Measurements from ENCODE around the gene KRT6B.

Gene KRT6B

DNA sequence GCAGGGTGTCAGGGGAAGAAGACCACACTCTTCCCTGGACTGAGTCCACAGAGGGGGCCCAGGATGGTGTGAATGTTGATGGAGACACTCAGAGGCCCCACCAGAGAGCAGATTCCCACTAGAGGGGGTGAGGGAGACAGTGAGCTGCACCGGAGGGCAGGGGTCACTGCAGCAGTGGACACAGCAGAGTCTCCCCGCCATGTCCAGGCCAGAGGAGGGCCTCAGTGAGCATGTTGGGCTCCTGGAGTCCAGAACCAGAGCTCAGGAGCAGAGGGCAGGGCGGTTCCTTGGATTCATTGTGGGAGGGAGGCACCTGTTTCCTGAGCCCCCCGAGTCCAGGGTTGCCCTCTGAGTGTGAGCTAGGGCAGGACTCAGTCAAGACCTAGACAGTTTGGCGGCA is 44.0 kb downstream of the KRT6B start:
- no peak for DNase-seq

DNA sequence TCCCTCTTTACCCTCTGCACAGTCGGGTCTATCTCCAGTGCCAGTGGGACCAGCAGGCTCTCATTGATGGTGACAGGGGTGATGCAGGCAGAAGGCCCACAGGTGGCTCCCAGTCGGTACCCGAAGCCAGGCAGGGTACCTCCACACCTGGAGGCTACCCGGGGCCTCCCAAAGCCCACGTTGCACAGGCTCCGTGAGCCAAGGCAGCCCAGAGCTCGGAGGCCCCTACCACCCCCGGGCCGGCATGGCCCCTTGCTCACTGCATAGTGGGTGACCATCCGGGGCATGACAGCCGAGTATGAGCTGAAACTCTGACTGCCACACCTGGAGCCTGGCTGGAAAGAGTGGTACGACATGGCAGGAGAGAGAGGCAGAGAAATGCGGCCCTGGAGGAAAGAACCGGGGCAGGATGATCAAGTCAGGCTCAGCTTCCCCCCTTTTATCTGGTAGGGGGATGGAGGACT is 46.0 kb downstream of the KRT6B start, which contains the start of gene KRT82:
TSS of gene KRT82 (minus strand) at position 414 of the 464 bp plus-strand sequence. CDS start at position 356, 58 bp downstream.
- no peak for DNase-seq

DNA sequence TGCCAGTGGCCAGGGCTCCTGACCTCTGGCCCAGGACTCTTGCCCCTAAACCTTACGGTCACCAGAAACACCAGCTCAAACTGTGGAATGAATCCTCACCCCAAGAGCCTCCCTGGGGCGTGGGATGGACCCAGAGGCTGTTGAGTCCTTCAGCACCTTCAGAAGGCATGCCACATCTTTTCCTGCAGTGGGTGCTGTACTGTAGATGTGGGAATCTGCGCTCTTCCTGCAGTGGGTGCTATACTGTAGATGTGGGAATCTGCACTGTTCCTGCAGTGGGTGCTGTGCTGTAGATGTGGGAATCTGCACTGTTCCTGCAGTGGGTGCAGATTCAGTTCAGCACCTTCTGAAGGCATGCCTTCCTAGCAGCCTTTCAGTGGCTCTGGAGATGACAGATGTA is 47.0 kb downstream of the KRT6B start:
- no peak for DNase-seq

DNA sequence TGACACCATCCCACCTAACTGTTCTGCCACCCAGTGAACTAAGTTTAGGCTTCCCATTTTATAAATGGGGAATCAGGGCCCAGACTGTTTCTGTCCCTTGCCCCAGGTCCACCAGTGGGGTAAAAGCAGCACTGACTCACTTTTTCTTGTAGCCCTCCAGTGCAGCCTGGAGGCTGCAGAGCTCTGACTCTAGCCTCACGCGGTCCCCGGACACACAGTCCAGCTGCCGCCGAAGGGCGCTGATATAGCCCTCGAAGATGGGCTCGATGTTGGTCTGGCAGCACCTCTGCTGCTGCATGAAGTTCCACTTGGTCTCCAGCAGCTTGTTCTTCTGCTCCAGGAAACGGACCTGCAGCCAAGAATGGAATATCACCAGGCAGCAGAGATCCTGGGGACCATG is 48.4 kb downstream of the KRT6B start:
- DNase-seq, result no peak

- DNase-seq, result no peak
These were observed 48.9 kb downstream of the KRT6B start for GRCh38 chr12:52402873-52403540.

- DNase-seq, result no peak
These were observed 49.6 kb downstream of the KRT6B start for GRCh38 chr12:52402377-52402776.

- no peak for DNase-seq
These were observed 50.0 kb downstream of the KRT6B start for GRCh38 chr12:52401926-52402325.

- DNase-seq, result no peak
These were observed 50.4 kb downstream of the KRT6B start for GRCh38 chr12:52401526-52401925.

DNA sequence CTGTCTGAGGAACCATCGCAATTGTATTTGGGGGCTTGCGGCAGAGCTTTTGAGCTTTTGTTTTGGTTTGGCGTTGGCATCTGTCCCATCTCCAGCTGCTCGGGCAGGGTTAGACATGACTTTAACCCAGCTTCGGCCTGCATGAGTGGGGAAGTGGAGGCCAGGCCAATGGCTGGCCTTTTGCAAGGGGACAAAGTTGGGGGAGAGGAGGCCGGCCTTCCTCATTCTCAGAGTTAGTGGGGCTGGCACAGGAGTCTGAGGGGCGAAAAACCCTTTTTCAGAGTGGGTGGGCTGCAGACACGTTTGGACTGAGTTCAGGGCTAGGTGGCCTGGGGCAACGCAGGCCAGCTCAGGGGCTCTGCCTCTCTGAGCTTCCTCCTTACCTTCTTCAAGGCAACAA is 51.0 kb downstream of the KRT6B start:
- DNase-seq, result no peak

GRCh38 chr12:52399756-52400155 is 52.2 kb downstream of the KRT6B start:
- no peak for DNase-seq

DNA sequence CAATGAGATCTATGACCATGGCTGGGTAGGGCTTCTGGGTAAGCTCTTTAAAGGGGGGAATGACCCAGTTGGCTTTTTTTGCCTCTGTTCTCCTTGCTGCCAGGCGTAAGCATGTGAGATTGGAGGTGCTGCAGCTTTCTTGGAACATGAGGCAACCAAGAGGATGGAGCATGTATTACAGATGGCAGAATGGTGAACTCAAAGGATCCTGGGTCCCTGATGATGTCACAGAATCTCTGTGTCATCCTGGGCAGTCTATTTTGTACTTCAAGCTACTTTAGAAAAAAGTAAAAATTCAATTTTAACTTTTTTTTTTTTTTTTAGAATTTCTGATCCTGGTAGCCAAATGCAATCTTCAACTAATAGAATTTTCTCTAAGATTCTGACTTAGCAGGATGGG is 53.8 kb downstream of the KRT6B start:
- no peak for DNase-seq

DNA sequence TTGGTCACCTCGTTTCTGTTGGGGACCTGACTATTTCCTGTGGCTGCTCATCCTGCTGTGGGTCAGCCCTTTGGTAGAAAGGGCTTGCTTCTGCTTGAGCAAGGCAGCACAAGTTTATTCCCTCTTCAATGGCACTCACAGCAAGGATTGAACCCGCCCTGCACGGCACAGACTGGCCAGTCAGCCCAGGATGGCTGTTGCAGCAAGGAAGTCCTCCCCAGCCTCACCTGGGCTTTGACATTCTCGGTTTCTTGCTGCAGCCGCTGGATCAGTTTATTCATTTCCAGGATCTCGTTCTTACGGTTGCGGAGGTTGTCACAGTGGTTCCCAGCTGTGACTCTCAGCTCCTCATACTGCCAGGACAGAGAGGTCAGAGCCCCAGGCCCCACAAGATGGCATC is 55.3 kb downstream of the KRT6B start:
- no peak for DNase-seq
